ENCODE results near the gene KIF3C.

The KIF3C gene

DNA sequence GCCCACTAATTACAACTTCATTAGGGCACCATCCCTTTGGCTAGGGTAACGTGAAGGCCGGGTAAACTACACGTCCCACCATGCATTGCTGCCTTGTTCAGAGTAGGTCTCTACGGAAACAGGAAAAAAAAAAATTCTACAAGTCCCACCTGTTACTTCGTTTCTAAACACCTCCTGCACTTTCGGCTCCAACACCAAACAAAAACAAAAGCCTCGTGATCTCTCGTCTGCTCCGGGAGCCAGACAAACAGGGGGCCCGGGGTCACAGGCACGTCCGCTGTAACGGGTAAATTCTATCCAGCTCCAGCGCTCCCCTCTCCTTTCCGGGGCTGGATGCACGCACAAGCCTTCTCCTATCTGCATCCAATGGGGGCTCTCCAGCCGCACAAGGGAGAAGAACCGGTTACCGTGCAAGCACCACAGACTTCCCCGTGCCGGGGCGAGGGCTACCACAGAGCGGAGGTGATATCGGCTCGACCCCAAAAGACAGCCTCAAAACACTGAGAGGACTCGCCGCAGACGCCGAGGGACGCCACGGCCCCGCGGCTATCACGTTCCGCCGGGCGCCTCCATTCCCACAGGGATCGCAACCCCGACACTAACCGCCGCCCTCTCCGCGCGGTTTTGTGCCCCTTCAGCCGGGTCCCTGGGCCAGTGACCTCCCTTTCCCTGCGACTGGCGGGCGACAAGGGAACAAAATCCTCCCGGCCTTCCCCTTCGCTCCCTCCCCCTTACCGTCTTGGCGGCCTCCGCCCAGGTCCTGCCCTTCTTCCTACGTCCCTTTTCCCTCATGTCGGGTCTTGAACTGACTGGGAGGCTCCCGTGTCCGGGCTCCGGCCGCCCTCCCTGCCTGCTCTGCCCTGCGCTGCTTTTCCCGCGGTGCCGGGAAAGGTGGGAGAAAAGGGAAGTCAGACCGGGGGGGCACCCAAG lies 104.6 kb downstream of the KIF3C start:
- DNase-seq (ENCODE audit: low read depth) = no peak
- peak overlapping the region; percentile 98 for H3K4me3 ChIP-seq (ENCODE audit: control insufficient read depth, low read depth, low read length)
- TF ChIP-seq, protein P1, sequence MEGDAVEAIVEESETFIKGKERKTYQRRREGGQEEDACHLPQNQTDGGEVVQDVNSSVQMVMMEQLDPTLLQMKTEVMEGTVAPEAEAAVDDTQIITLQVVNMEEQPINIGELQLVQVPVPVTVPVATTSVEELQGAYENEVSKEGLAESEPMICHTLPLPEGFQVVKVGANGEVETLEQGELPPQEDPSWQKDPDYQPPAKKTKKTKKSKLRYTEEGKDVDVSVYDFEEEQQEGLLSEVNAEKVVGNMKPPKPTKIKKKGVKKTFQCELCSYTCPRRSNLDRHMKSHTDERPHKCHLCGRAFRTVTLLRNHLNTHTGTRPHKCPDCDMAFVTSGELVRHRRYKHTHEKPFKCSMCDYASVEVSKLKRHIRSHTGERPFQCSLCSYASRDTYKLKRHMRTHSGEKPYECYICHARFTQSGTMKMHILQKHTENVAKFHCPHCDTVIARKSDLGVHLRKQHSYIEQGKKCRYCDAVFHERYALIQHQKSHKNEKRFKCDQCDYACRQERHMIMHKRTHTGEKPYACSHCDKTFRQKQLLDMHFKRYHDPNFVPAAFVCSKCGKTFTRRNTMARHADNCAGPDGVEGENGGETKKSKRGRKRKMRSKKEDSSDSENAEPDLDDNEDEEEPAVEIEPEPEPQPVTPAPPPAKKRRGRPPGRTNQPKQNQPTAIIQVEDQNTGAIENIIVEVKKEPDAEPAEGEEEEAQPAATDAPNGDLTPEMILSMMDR (IDR thresholded peaks at IDR 0.05; ENCODE audit: control insufficient read depth, insufficient read depth, low read depth, low read length, missing control alignments) = no peak
